ENCODE measurements around the gene POLH.
"Not testable (repeated sequence)": the region's sequence is repeated elsewhere in the genome, so short reads cannot be mapped to it uniquely, and the experiment has no call there.

Gene POLH

DNA sequence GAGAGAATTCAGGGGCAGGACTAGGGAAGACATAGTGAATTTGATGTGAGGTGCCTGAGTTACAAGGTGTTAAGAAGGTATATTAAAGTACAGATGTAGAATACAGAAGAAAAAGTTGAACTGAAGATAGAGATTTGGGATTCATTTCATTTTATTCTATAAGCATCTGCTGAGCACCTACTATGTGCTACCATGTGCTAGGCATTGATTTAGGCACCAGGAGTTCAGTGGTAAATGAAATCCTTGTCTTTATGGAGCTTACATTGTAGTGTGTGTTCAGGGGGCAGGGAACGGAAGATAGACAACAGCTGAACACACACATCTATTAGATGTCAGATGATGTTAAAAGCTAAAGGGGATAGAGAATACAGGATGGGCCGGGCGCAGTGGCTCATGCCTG lies 71.6 kb downstream of the POLH start:
- no peak overlapping the region for H3K4me3 ChIP-seq (ENCODE audit: low read depth, low read length)
- TF ChIP-seq CTCF (IDR thresholded peaks at IDR 0.05; ENCODE audit: borderline replicate concordance, insufficient read depth, low read depth, low read length) = no peak

DNA sequence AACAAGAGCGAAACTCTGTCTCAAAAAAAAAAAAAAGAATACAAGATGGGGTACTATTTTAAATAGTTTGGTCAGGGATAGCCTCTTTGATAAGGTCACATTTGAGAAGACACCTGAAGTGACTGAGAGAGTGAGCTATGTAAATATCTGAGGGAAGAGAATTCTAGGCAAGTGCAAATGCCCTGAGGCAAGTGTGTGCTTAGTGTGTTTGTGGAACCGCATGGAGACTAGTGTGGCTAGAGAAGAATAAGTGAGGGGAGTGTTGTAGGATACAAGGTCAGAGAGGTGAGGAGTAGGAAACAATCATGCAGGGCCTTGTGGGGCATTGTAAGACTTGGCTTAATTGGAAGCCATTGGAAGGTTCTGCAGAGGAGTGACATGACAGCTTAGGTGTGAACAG lies 72.3 kb downstream of the POLH start:
- no peak overlapping the region for H3K4me3 ChIP-seq (ENCODE audit: low read depth, low read length)
- TF ChIP-seq CTCF (IDR thresholded peaks at IDR 0.05; ENCODE audit: borderline replicate concordance, insufficient read depth, low read depth, low read length) = no peak

DNA sequence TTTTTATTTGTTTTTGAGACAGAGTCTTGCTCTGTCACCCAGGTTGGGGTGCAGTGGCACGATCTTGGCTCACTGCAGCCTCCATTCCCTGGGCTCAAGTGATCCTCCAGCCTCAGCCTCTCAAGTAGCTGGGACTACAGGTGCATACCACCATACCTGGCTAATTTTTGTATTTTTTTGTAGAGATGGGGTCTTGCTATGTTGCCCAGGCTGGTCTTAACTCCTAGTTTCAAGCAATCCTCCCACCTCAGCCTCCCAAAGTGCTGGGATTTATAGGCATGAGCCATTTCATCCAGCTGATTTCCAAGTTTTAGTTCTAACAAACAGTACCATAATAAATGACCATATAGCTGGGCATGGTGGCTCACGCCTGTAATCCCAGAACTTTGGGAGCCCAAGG lies 76.8 kb downstream of the POLH start:
- not testable (repeated sequence) for H3K4me3 ChIP-seq (ENCODE audit: low read depth, low read length)

- no peak for TF ChIP-seq CTCF (IDR thresholded peaks at IDR 0.05; ENCODE audit: borderline replicate concordance, insufficient read depth, low read depth, low read length)
- no peak overlapping the region for H3K4me3 ChIP-seq (ENCODE audit: low read depth, low read length)
Observed at GRCh38 chr6:43657221-43657802, 81.3 kb downstream of the POLH start.

- no peak for TF ChIP-seq CTCF (IDR thresholded peaks at IDR 0.05; ENCODE audit: borderline replicate concordance, insufficient read depth, low read depth, low read length)
- H3K4me3 ChIP-seq (ENCODE audit: low read depth, low read length) = no peak overlapping the region
Observed at GRCh38 chr6:43658161-43658560, 82.2 kb downstream of the POLH start.

GRCh38 chr6:43662948-43663347 lies 87.0 kb downstream of the POLH start:
- not testable (repeated sequence) for H3K4me3 ChIP-seq (ENCODE audit: low read depth, low read length)
